DND-41 (cell line): ENCODE data around the gene CHSY1.

Experiments
- ATAC-seq: fragments of 200-7000 bp; cut with Tn5 transposase; 3 replicates; pipeline ENCODE4 v1.9.1; 2021; ENCODE audit warnings: low read depth; ENCODE audit not compliant: insufficient read depth
- DNase-seq: peaks from one replicate; pipeline ENCODE4 v3.0.0-alpha.2; 2020
- H2AFZ ChIP-seq: 2 replicates; pipeline ENCODE4 v1.6.0; 2012; ENCODE audit warnings: low read depth, low read length
- H3K27ac ChIP-seq: 2 replicates; pipeline ENCODE4 v1.5.1; 2012; ENCODE audit warnings: low read length, inconsistent platforms
- H3K27me3 ChIP-seq: fragments of 200-600 bp; sonication (generic); 2 replicates; pipeline ENCODE4 v1.6.0; 2012; ENCODE audit warnings: low read length, mild to moderate bottlenecking, inconsistent platforms; ENCODE audit not compliant: insufficient read depth, poor library complexity
- H3K36me3 ChIP-seq: 2 replicates; pipeline ENCODE4 v1.5.1; 2012; ENCODE audit warnings: low read length, inconsistent platforms; ENCODE audit not compliant: insufficient read depth
- H3K4me1 ChIP-seq: 2 replicates; pipeline ENCODE4 v1.5.1; 2012; ENCODE audit warnings: mild to moderate bottlenecking, low read length; ENCODE audit not compliant: insufficient read depth
- H3K4me2 ChIP-seq: 2 replicates; pipeline ENCODE4 v1.6.0; 2012; ENCODE audit warnings: mild to moderate bottlenecking, moderate library complexity, low read length, inconsistent platforms; ENCODE audit not compliant: insufficient read depth
- H3K4me3 ChIP-seq, 2 experiments: fragments of 200-600 bp in 1 of 2; shearing (Covaris generic) in 1 of 2; 2 replicates each; pipeline ENCODE4 v1.5.1; 2012 to 2016; ENCODE audit warnings: inconsistent platforms in 2 of 2, low read length in 2 of 2, mild to moderate bottlenecking in 2 of 2, low read depth in 1 of 2, moderate library complexity in 1 of 2
- H3K79me2 ChIP-seq: 2 replicates; pipeline ENCODE4 v1.6.0; 2012; ENCODE audit warnings: low read length, inconsistent platforms; ENCODE audit not compliant: insufficient read depth
- H3K9ac ChIP-seq: 2 replicates; pipeline ENCODE4 v1.6.0; 2012; ENCODE audit warnings: low read depth, mild to moderate bottlenecking, inconsistent platforms, low read length, moderate library complexity
- H3K9me3 ChIP-seq: 2 replicates; pipeline ENCODE4 v1.5.1; 2012; ENCODE audit warnings: low read length, moderate library complexity, mild to moderate bottlenecking, inconsistent platforms; ENCODE audit not compliant: insufficient read depth, severe bottlenecking
- H4K20me1 ChIP-seq: 2 replicates; pipeline ENCODE4 v1.6.0; 2012; ENCODE audit warnings: low read length; ENCODE audit not compliant: insufficient read depth
- EZH2 ChIP-seq: IDR thresholded peaks from 3 replicates; pipeline ENCODE4 v1.6.1; 2012; ENCODE audit warnings: borderline replicate concordance, low read depth, mild to moderate bottlenecking, moderate library complexity, low read length, inconsistent platforms; ENCODE audit not compliant: severe bottlenecking
- TF ChIP-seq, protein P1 (sequence below): IDR thresholded peaks from 2 replicates; pipeline ENCODE4 v1.5.1; 2012; ENCODE audit warnings: borderline replicate concordance, low read length, moderate library complexity, mild to moderate bottlenecking; ENCODE audit not compliant: poor library complexity, severe bottlenecking; ENCODE audit errors: extremely low read depth

Gene CHSY1, protein sequence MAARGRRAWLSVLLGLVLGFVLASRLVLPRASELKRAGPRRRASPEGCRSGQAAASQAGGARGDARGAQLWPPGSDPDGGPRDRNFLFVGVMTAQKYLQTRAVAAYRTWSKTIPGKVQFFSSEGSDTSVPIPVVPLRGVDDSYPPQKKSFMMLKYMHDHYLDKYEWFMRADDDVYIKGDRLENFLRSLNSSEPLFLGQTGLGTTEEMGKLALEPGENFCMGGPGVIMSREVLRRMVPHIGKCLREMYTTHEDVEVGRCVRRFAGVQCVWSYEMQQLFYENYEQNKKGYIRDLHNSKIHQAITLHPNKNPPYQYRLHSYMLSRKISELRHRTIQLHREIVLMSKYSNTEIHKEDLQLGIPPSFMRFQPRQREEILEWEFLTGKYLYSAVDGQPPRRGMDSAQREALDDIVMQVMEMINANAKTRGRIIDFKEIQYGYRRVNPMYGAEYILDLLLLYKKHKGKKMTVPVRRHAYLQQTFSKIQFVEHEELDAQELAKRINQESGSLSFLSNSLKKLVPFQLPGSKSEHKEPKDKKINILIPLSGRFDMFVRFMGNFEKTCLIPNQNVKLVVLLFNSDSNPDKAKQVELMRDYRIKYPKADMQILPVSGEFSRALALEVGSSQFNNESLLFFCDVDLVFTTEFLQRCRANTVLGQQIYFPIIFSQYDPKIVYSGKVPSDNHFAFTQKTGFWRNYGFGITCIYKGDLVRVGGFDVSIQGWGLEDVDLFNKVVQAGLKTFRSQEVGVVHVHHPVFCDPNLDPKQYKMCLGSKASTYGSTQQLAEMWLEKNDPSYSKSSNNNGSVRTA

DNA sequence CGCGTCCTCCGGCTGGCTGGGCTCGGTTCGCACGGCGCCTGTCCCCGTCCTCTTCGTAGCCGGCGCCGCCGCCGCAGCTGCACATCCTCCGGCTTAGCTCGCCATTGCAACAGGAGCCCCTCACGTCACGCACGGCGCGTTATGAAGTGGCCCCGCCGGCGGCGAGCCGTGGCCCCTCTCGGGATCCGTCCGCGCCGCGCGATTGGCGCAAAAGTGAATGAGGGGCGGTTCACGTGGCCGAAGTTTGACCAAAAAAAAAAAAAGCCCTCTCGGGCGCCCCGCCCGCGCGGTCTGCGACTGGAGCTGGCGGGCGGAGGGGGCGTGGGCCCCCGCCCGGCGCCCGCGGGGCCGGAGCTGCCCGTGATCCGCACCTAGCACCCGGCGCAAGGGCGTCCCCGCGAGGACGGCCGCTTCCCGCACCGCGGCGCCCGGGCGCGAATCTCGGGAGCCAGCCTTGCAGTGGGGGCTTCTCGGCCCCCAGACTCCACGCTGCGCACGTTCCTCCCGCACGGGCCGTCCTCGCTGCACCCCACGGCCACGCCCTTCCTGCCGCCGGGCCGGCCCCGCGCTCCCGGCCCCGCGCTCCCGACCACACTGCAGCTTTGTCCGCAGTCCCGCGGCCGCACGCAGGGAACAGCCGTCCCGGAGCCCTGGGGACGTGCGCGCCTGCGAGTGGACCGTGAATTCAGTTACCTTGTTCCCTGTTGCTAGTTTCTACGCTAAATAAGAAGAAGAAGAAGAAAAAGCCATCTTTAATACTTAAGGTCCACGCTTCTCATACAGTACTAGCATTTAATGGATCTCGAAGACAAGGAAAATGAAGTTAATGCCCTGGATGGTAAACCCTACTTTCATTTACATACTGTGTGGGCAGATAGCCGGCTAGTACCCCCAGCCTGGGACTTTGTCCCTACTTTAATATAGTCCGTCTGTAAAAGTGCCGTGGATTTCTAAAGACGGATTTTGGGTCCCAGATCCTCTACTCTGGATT, at the start of gene CHSY1:
CHSY1 (minus strand) TSS at position 219 of the 991 bp plus-strand sequence. CDS start 592 bp downstream, outside the sequence.
- Histone ChIP-seq H3K79me2 (peaks cover 43% of the 10 kb centered on the region), H3K9me3 (no peaks in the 10 kb centered on the region), H3K27ac (peak within 1 kb of the TSS; percentile 67), H3K4me3 (peak within 1 kb of the TSS; percentile 78 to 87), H3K36me3 (peaks cover 10% of the 10 kb centered on the region; the same call in 1 of the 2 replicates), H3K4me1 (peaks cover 74% of the 10 kb centered on the region), H3K27me3 (peaks cover 11% of the 10 kb centered on the region), H4K20me1 (peaks cover 8% of the 10 kb centered on the region; the same call in 1 of the 2 replicates), H2AFZ (peak within 1 kb of the TSS; percentile 84), H3K9ac (peak within 1 kb of the TSS; percentile 81), H3K4me2 (peak within 1 kb of the TSS; percentile 95)
- DNase-seq (peak; percentile 79), ATAC-seq (peak; percentile 61)
- TF ChIP-seq, protein P1, sequence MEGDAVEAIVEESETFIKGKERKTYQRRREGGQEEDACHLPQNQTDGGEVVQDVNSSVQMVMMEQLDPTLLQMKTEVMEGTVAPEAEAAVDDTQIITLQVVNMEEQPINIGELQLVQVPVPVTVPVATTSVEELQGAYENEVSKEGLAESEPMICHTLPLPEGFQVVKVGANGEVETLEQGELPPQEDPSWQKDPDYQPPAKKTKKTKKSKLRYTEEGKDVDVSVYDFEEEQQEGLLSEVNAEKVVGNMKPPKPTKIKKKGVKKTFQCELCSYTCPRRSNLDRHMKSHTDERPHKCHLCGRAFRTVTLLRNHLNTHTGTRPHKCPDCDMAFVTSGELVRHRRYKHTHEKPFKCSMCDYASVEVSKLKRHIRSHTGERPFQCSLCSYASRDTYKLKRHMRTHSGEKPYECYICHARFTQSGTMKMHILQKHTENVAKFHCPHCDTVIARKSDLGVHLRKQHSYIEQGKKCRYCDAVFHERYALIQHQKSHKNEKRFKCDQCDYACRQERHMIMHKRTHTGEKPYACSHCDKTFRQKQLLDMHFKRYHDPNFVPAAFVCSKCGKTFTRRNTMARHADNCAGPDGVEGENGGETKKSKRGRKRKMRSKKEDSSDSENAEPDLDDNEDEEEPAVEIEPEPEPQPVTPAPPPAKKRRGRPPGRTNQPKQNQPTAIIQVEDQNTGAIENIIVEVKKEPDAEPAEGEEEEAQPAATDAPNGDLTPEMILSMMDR = peak; percentile 25
- peak; percentile 57 for TF ChIP-seq EZH2

DNA sequence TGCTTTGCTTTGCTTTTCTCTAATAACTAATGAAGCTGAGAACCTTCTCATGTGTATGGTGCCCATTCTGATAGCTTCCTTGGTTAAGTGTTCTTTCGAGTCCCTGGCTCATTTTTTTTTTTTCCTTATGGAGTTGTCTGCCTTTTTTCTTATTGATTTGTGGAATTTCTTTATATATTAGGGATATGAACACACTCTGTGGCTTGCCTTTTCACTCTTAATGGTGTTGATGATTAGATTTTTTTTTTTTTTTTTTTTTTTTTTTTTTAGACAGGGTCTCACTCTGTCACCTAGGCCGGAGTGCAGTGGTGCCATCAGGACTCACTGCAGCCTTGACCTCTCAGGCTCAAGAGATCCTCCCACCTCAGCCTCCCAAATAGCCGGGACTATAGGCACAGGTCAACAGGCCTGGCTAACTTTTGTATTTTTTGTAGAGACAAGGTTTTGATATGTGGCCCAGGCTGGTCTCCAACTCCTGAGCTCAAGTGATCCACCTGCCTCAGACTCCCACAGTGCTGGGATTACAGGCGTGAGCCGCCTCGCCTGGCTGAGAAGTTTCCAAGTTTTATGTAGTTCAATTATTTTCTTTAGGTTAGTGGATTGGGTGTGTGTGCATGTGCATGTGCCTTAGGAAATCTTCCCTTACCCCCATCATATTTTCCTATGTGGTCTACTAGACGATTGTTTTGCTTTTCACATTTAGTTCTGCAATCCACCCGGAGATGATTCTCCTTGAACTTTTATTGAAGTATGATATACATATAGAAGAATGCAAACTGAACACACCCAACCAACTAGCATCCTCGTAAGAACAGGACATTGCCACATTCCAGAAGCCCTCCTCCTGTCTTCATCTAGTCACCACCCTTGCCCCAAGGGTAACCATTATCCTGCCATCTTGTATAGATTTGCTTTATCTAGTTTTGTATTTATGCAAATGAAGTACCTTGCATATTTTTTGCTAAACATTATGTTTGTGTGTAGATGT, 44.9 kb upstream of the CHSY1 start:
- peaks cover 19% of the 10 kb centered on the region for H3K36me3 ChIP-seq
- peaks cover 50% of the 10 kb centered on the region for H3K79me2 ChIP-seq
- peaks cover 30% of the 10 kb centered on the region for H4K20me1 ChIP-seq
- peak overlapping the region; percentile 90 for H3K27ac ChIP-seq
- H3K4me2 ChIP-seq = peak overlapping the region; percentile 92
- H3K4me1 ChIP-seq = peaks cover 51% of the 10 kb centered on the region
- H2AFZ ChIP-seq = peak overlapping the region; percentile 95
- DNase-seq = no peak
- no peaks in the 10 kb centered on the region for H3K27me3 ChIP-seq
- peak overlapping the region; percentile 98 to 99; a peak in 3 of 4 replicates for H3K4me3 ChIP-seq
- no peaks in the 10 kb centered on the region for H3K9me3 ChIP-seq
- TF ChIP-seq, protein P1 = no peak
- TF ChIP-seq EZH2 = no peak
- no peak for ATAC-seq
- peak overlapping the region; percentile 81 for H3K9ac ChIP-seq
